Mesothelial cell of epicardium (in vitro differentiated cells): ENCODE results near the gene NAV3. TPM values are rescaled to one million over a fixed set of nuclear protein-coding genes. Genes with fewer than 3 reads are reported as not detected.

Experiments used
- DNase-seq, 2 experiments: peaks; one replicate each; pipeline ENCODE4 v3.0.0; 2021; ENCODE audit warnings: low spot score in 2 of 2; ENCODE audit not compliant: unreplicated experiment in 2 of 2
- H3K27ac Mint-ChIP-seq: 2 replicates; pipeline ENCODE4 v1.8.0; 2021; ENCODE audit warnings: mixed read lengths
- H3K27me3 Mint-ChIP-seq: 2 replicates; pipeline ENCODE4 v1.8.0; 2021; ENCODE audit warnings: low read depth, mixed read lengths
- H3K36me3 Mint-ChIP-seq: 2 replicates; pipeline ENCODE4 v1.8.0; 2021; ENCODE audit warnings: mixed read lengths
- H3K4me1 Mint-ChIP-seq: 2 replicates; pipeline ENCODE4 v1.8.0; 2021; ENCODE audit warnings: mixed read lengths
- H3K4me3 Mint-ChIP-seq: 2 replicates; pipeline ENCODE4 v1.8.0; 2021; ENCODE audit warnings: mild to moderate bottlenecking, moderate library complexity, mixed read lengths
- H3K9me3 Mint-ChIP-seq: 2 replicates; pipeline ENCODE4 v1.8.0; 2021; ENCODE audit warnings: mixed read lengths
- total RNA-seq: library from RNA; stranded (reverse); gene quantifications from 3 replicates; pipeline ENCODE4 v1.2.1, GENCODE V29; 2021
- TF ChIP-seq, protein P1 (sequence below): fragments of 200-600 bp; sonication (generic); IDR thresholded peaks from one replicate; pipeline ENCODE4 v1.5.0; 2021; ENCODE audit warnings: antibody characterized with exemption; ENCODE audit not compliant: unreplicated experiment

NAV3 gene
- total RNA-seq, 1 donor from 2014 or later = 28.7 TPM

DNA sequence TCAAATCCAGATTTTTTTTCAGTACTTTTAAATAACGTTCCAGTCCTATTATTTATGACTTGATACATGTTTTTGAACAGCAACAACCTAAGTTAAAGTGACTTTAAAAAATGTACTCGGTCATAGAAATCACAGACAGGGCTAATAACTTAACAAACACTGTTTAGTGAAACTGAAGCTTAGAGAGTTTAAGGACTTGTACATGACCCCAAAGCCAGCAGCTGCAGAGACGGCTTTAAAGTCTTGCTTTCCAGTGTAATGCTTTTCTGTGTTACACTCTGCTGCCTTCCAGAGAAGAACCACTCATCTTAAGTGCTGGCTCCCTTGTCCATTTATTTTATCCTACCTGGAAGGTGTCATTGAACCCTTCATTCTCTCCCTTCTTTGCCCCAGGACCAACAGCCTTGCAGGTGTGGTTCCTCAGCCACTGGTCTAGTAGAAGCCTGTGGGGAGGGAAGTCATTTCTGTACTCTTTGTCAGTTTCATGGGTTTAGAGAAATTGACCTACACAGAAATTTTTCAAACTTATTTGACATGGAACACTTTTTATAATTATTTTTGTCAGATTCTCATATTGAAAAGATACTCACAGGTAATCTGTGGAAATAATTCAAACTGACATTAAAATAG lies 60.9 kb downstream of the NAV3 start:
- no peak for DNase-seq
- Mint-ChIP-seq H3K27me3 (no peaks in the 10 kb centered on the region), H3K4me3 (no peak overlapping the region), H3K27ac (no peak overlapping the region), H3K4me1 (peaks cover 26% of the 10 kb centered on the region), H3K36me3 (no peaks in the 10 kb centered on the region), H3K9me3 (no peaks in the 10 kb centered on the region)
- TF ChIP-seq, protein P1, sequence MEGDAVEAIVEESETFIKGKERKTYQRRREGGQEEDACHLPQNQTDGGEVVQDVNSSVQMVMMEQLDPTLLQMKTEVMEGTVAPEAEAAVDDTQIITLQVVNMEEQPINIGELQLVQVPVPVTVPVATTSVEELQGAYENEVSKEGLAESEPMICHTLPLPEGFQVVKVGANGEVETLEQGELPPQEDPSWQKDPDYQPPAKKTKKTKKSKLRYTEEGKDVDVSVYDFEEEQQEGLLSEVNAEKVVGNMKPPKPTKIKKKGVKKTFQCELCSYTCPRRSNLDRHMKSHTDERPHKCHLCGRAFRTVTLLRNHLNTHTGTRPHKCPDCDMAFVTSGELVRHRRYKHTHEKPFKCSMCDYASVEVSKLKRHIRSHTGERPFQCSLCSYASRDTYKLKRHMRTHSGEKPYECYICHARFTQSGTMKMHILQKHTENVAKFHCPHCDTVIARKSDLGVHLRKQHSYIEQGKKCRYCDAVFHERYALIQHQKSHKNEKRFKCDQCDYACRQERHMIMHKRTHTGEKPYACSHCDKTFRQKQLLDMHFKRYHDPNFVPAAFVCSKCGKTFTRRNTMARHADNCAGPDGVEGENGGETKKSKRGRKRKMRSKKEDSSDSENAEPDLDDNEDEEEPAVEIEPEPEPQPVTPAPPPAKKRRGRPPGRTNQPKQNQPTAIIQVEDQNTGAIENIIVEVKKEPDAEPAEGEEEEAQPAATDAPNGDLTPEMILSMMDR = no peak

DNA sequence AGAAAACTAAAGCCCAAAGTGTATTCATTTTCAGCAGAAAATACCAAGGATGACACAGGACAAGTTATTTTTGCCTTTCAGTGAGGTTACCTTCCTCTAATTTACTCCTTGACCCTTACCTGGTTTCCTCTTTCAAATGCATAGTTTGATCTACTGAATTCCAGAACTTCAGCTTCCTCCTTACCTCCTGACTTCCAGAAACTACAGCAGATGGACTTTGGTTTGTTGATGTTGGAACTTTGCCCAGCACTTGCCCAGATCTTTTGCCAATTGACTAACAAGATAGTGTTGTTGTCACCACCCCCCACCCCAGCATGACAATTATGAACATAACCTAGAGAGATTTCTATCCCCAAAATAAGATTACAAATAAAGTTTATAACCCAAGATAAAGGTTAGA lies 63.2 kb downstream of the NAV3 start:
- DNase-seq = no peak
- H3K4me1 Mint-ChIP-seq = peaks cover 29% of the 10 kb centered on the region
- H3K27ac Mint-ChIP-seq = peak overlapping the region; percentile 58
- H3K27me3 Mint-ChIP-seq = no peaks in the 10 kb centered on the region
- H3K9me3 Mint-ChIP-seq = peaks cover 3% of the 10 kb centered on the region
- no peak overlapping the region for H3K4me3 Mint-ChIP-seq
- TF ChIP-seq, protein P1 = no peak
- H3K36me3 Mint-ChIP-seq = no peaks in the 10 kb centered on the region

DNA sequence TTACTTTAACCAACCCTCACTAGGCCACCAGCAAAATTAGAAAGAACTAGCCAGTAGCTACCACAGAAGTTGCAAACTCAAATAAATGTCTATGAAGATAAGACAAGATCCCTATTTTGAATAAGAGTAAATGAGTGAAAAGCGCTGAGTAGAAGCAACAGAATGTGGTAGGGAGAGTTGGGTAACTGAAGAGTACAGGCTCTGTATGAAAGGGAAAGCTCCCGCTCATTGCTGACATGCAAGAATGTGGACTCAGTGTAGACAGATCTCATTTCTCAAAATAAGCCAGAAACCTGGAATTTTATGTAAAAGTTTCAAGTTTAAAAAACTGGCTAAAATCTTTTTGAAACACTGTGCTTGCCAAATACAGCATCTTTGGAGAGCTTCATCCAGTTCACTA lies 63.9 kb downstream of the NAV3 start:
- no peak for DNase-seq
- TF ChIP-seq, protein P1 = no peak
- H3K36me3 Mint-ChIP-seq = no peaks in the 10 kb centered on the region
- H3K4me1 Mint-ChIP-seq = peaks cover 29% of the 10 kb centered on the region
- H3K27ac Mint-ChIP-seq = peak overlapping the region; percentile 40
- peaks cover 3% of the 10 kb centered on the region for H3K9me3 Mint-ChIP-seq
- H3K4me3 Mint-ChIP-seq = no peak overlapping the region
- H3K27me3 Mint-ChIP-seq = no peaks in the 10 kb centered on the region

DNA sequence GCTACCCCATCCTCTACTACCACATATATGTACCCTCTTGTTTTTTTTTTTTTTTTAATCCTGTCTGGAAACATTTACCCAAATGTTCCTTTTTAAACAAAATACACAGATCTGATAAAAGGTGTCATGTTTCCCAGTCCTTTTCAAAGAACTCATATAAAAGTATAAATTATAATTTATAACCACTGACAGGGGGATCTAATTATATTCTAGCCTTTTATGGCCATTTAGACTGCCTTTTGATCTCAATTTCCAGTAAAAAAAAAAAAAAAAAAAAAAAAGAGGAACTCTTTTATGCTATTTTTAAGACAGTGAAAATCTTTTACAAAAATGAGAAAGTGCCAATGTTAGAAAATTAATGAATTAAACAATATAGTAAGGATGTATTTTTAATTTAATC lies 65.0 kb downstream of the NAV3 start:
- Mint-ChIP-seq H3K4me3 (no peak overlapping the region), H3K9me3 (peaks cover 3% of the 10 kb centered on the region), H3K27ac (no peak overlapping the region), H3K4me1 (peaks cover 29% of the 10 kb centered on the region), H3K27me3 (no peaks in the 10 kb centered on the region), H3K36me3 (no peaks in the 10 kb centered on the region)
- DNase-seq = no peak
- TF ChIP-seq, protein P1 = no peak

DNA sequence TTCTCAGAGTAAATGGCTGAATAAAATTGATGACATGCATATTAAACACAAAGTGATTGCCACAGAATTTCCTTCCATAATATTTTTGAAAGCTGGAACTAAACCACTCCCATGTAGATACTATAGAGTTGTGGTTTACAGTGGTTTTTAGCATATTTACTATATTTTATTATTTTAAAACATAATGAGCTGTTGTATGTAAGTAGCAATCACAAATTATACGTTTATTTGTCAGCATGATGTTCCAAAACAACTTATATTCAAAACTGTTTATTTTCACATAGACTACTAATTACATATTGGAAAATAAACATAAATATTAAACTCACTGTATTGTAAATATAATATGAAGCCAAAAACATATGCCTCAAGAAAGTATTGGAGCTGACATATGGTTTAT lies 77.2 kb downstream of the NAV3 start:
- peaks cover 8% of the 10 kb centered on the region for H3K9me3 Mint-ChIP-seq
- no peaks in the 10 kb centered on the region for H3K4me1 Mint-ChIP-seq
- H3K27ac Mint-ChIP-seq = no peak overlapping the region
- TF ChIP-seq, protein P1 = no peak
- H3K36me3 Mint-ChIP-seq = no peaks in the 10 kb centered on the region
- no peak overlapping the region for H3K4me3 Mint-ChIP-seq
- peaks cover 11% of the 10 kb centered on the region for H3K27me3 Mint-ChIP-seq
- no peak for DNase-seq

DNA sequence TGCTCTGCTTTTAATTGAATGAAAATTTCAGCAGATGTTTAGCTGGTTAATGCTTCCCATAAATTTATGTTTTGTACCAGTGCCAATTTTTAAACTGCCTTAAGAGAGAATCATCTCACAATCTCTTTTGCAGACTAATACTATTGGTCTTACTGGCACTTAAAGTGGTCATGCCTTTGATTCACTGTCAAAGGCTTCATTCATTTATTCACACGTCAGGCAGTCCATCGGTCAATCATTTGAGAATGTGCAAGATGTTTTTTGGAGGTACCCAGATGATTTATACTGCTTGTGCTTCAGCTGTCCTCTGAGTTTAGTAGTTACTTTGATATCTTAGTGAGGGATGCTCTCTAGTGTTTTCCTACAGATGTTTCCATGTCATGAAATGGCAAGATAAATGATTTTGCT lies 83.4 kb downstream of the NAV3 start:
- DNase-seq = no peak
- H3K36me3 Mint-ChIP-seq = no peaks in the 10 kb centered on the region

More for the DNA sequence above, 83.4 kb downstream of the NAV3 start:
- TF ChIP-seq, protein P1 = no peak
- H3K27ac Mint-ChIP-seq = no peak overlapping the region
- peaks cover 31% of the 10 kb centered on the region for H3K4me1 Mint-ChIP-seq
- H3K9me3 Mint-ChIP-seq = peaks cover 8% of the 10 kb centered on the region
- H3K27me3 Mint-ChIP-seq = peaks cover 7% of the 10 kb centered on the region
- H3K4me3 Mint-ChIP-seq = no peak overlapping the region
